ENCODE measurements around the gene BMPER. TPM values are rescaled to one million over a fixed set of nuclear protein-coding genes. Genes with fewer than 3 reads are reported as not detected.

BMPER gene
- total and polyA plus RNA-seq, 2 of the 8 experiments (the other 6 are each of a cell fraction or from before 2014, with no cell fraction given): 0.33 to 0.69 TPM

DNA sequence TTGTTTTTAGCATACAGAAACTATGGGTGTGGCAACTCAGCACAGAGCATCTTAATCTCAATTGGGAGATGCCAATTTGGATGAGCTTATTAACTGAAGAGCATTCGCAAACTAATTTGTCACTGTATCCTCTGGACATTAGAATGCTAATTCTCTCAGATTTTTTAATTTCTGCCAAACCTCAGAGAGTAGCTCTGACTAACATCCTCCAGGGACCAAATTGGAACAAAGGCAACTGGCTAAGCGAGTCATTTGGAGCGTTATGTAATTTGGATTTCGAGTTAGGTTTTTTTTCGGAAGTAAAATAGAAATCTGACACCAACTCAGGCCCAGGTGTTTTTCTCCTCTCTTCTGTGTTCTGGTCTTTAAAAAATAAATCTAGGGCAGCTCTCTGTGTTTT lies 201.9 kb downstream of the BMPER start (continued):
- TF ChIP-seq, protein P1, sequence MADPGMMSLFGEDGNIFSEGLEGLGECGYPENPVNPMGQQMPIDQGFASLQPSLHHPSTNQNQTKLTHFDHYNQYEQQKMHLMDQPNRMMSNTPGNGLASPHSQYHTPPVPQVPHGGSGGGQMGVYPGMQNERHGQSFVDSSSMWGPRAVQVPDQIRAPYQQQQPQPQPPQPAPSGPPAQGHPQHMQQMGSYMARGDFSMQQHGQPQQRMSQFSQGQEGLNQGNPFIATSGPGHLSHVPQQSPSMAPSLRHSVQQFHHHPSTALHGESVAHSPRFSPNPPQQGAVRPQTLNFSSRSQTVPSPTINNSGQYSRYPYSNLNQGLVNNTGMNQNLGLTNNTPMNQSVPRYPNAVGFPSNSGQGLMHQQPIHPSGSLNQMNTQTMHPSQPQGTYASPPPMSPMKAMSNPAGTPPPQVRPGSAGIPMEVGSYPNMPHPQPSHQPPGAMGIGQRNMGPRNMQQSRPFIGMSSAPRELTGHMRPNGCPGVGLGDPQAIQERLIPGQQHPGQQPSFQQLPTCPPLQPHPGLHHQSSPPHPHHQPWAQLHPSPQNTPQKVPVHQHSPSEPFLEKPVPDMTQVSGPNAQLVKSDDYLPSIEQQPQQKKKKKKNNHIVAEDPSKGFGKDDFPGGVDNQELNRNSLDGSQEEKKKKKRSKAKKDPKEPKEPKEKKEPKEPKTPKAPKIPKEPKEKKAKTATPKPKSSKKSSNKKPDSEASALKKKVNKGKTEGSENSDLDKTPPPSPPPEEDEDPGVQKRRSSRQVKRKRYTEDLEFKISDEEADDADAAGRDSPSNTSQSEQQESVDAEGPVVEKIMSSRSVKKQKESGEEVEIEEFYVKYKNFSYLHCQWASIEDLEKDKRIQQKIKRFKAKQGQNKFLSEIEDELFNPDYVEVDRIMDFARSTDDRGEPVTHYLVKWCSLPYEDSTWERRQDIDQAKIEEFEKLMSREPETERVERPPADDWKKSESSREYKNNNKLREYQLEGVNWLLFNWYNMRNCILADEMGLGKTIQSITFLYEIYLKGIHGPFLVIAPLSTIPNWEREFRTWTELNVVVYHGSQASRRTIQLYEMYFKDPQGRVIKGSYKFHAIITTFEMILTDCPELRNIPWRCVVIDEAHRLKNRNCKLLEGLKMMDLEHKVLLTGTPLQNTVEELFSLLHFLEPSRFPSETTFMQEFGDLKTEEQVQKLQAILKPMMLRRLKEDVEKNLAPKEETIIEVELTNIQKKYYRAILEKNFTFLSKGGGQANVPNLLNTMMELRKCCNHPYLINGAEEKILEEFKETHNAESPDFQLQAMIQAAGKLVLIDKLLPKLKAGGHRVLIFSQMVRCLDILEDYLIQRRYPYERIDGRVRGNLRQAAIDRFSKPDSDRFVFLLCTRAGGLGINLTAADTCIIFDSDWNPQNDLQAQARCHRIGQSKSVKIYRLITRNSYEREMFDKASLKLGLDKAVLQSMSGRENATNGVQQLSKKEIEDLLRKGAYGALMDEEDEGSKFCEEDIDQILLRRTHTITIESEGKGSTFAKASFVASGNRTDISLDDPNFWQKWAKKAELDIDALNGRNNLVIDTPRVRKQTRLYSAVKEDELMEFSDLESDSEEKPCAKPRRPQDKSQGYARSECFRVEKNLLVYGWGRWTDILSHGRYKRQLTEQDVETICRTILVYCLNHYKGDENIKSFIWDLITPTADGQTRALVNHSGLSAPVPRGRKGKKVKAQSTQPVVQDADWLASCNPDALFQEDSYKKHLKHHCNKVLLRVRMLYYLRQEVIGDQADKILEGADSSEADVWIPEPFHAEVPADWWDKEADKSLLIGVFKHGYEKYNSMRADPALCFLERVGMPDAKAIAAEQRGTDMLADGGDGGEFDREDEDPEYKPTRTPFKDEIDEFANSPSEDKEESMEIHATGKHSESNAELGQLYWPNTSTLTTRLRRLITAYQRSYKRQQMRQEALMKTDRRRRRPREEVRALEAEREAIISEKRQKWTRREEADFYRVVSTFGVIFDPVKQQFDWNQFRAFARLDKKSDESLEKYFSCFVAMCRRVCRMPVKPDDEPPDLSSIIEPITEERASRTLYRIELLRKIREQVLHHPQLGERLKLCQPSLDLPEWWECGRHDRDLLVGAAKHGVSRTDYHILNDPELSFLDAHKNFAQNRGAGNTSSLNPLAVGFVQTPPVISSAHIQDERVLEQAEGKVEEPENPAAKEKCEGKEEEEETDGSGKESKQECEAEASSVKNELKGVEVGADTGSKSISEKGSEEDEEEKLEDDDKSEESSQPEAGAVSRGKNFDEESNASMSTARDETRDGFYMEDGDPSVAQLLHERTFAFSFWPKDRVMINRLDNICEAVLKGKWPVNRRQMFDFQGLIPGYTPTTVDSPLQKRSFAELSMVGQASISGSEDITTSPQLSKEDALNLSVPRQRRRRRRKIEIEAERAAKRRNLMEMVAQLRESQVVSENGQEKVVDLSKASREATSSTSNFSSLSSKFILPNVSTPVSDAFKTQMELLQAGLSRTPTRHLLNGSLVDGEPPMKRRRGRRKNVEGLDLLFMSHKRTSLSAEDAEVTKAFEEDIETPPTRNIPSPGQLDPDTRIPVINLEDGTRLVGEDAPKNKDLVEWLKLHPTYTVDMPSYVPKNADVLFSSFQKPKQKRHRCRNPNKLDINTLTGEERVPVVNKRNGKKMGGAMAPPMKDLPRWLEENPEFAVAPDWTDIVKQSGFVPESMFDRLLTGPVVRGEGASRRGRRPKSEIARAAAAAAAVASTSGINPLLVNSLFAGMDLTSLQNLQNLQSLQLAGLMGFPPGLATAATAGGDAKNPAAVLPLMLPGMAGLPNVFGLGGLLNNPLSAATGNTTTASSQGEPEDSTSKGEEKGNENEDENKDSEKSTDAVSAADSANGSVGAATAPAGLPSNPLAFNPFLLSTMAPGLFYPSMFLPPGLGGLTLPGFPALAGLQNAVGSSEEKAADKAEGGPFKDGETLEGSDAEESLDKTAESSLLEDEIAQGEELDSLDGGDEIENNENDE (IDR thresholded peaks at IDR 0.05; ENCODE audit: insufficient replicate concordance, low read length): no peak
- TF ChIP-seq BCL11A (IDR thresholded peaks at IDR 0.05; ENCODE audit: low read depth in 2 of 2, low read length in 2 of 2) (no peak), CHD1 (IDR thresholded peaks at IDR 0.05; ENCODE audit: low read depth, low read length) (no peak)

Measured in H1 (cell line).